SK-N-SH (cell line): ENCODE results near the gene OR2A5.

ENCODE experiments used
- EZH2phosphoT487 ChIP-seq: fragments of 200-600 bp; sonication (generic); IDR thresholded peaks from 2 replicates; pipeline ENCODE4 v1.6.1; 2017; ENCODE audit warnings: low read depth, mixed run types, mild to moderate bottlenecking, antibody characterized with exemption, moderate library complexity, borderline replicate concordance
- GATA2 ChIP-seq: sonication (generic); formaldehyde crosslinking; IDR thresholded peaks from 2 replicates; pipeline ENCODE4 v1.5.0; 2020; ENCODE audit warnings: mild to moderate bottlenecking, missing genetic modification reagents
- MXI1 ChIP-seq: IDR thresholded peaks from 2 replicates; pipeline ENCODE4 v1.6.1; 2012; ENCODE audit warnings: mild to moderate bottlenecking, low read depth, low read length, improper control_type of control experiment
- NFIC ChIP-seq: IDR thresholded peaks from 2 replicates; pipeline ENCODE4 v1.4.0; 2012; ENCODE audit warnings: borderline replicate concordance
- POLR2AphosphoS5 ChIP-seq: IDR thresholded peaks from 2 replicates; pipeline ENCODE4 v1.6.1; 2012; ENCODE audit warnings: low read depth, low read length
- REST ChIP-seq: IDR thresholded peaks from 2 replicates; pipeline ENCODE4 v1.6.1; 2012; ENCODE audit warnings: mild to moderate bottlenecking, low read depth, low read length, moderate library complexity
- TF ChIP-seq, protein P1 (sequence below): fragments of 200-600 bp; sonication (generic); IDR thresholded peaks from 2 replicates; pipeline ENCODE4 v1.6.1; 2017; ENCODE audit warnings: antibody characterized with exemption, mild to moderate bottlenecking, moderate library complexity

DNA sequence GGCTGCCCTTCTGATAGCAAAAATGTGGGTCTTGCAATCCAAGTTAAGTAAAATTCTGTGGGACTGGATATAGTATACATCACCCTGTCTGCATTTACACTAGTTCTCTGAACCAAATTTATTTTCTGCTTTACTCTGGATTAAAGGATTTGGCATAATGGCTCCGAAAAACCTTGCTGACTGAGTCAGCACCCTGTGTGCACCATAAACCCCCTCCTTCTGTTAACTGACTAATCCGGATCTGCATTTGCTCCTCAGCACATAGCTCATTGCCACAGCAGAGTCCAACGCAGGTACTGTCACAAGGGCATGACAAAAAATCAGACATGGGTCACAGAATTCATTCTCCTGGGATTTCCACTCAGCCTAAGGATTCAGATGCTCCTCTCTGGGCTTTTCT, 1.3 kb downstream of the OR2A5 start:
- no peak for TF ChIP-seq MXI1
- TF ChIP-seq EZH2phosphoT487: no peak
- no peak for TF ChIP-seq GATA2 (CRISPR knock-in tag)
- TF ChIP-seq, protein P1, sequence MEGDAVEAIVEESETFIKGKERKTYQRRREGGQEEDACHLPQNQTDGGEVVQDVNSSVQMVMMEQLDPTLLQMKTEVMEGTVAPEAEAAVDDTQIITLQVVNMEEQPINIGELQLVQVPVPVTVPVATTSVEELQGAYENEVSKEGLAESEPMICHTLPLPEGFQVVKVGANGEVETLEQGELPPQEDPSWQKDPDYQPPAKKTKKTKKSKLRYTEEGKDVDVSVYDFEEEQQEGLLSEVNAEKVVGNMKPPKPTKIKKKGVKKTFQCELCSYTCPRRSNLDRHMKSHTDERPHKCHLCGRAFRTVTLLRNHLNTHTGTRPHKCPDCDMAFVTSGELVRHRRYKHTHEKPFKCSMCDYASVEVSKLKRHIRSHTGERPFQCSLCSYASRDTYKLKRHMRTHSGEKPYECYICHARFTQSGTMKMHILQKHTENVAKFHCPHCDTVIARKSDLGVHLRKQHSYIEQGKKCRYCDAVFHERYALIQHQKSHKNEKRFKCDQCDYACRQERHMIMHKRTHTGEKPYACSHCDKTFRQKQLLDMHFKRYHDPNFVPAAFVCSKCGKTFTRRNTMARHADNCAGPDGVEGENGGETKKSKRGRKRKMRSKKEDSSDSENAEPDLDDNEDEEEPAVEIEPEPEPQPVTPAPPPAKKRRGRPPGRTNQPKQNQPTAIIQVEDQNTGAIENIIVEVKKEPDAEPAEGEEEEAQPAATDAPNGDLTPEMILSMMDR: no peak
- no peak for TF ChIP-seq NFIC
- TF ChIP-seq REST: no peak
- TF ChIP-seq POLR2AphosphoS5: no peak
